ENCODE results near the gene PCDHA8.
"Not testable (repeated sequence)": the region's sequence is repeated elsewhere in the genome, so short reads cannot be mapped to it uniquely, and the experiment has no call there.

The PCDHA8 gene

DNA sequence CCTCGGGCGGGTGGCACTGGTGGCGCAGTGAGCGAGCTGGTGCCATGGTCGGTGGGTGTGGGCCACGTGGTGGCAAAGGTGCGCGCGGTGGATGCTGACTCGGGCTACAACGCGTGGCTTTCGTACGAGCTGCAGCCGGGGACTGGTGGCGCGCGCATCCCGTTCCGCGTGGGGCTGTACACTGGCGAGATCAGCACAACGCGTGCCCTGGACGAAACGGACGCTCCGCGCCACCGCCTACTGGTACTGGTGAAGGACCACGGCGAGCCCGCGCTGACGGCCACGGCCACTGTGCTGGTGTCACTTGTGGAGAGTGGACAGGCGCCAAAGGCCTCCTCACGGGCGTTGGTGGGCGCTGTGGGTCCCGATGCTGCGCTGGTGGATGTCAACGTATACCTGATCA lies 32.1 kb upstream of the PCDHA8 start:
- Histone ChIP-seq H4K20me1 (ENCODE audit: control insufficient read depth, insufficient read depth, low read depth, low read length) (no peaks in the 10 kb centered on the region), H3K4me3 (ENCODE audit: low read length) (no peak overlapping the region), H3K27ac (ENCODE audit: low read depth, low read length) (no peak overlapping the region), H3K9me2 (replicated peaks; ENCODE audit: control insufficient read depth, low read length) (no peaks in the 10 kb centered on the region), H3K36me3 (ENCODE audit: control insufficient read depth, low read length) (no peaks in the 10 kb centered on the region), H3K4me1 (ENCODE audit: control insufficient read depth, low read length) (no peaks in the 10 kb centered on the region), H3K79me2 (ENCODE audit: control insufficient read depth, low read length) (no peaks in the 10 kb centered on the region), H3K27me3 (ENCODE audit: control insufficient read depth, low read length) (no peaks in the 10 kb centered on the region), H3K4me2 (ENCODE audit: low read length) (no peak overlapping the region), H3K9me3 (ENCODE audit: control insufficient read depth, insufficient read depth, low read length) (no peaks in the 10 kb centered on the region), H3F3A (ENCODE audit: control insufficient read depth, insufficient read depth) (no peaks in the 10 kb centered on the region)
- TF ChIP-seq, protein P1, sequence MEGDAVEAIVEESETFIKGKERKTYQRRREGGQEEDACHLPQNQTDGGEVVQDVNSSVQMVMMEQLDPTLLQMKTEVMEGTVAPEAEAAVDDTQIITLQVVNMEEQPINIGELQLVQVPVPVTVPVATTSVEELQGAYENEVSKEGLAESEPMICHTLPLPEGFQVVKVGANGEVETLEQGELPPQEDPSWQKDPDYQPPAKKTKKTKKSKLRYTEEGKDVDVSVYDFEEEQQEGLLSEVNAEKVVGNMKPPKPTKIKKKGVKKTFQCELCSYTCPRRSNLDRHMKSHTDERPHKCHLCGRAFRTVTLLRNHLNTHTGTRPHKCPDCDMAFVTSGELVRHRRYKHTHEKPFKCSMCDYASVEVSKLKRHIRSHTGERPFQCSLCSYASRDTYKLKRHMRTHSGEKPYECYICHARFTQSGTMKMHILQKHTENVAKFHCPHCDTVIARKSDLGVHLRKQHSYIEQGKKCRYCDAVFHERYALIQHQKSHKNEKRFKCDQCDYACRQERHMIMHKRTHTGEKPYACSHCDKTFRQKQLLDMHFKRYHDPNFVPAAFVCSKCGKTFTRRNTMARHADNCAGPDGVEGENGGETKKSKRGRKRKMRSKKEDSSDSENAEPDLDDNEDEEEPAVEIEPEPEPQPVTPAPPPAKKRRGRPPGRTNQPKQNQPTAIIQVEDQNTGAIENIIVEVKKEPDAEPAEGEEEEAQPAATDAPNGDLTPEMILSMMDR (IDR thresholded peaks at IDR 0.05; ENCODE audit: low read depth, low read length, poor library complexity, severe bottlenecking) = no peak
- TF ChIP-seq EZH2phosphoT487 (IDR thresholded peaks at IDR 0.05; ENCODE audit: borderline replicate concordance, low read length) = no peak

DNA sequence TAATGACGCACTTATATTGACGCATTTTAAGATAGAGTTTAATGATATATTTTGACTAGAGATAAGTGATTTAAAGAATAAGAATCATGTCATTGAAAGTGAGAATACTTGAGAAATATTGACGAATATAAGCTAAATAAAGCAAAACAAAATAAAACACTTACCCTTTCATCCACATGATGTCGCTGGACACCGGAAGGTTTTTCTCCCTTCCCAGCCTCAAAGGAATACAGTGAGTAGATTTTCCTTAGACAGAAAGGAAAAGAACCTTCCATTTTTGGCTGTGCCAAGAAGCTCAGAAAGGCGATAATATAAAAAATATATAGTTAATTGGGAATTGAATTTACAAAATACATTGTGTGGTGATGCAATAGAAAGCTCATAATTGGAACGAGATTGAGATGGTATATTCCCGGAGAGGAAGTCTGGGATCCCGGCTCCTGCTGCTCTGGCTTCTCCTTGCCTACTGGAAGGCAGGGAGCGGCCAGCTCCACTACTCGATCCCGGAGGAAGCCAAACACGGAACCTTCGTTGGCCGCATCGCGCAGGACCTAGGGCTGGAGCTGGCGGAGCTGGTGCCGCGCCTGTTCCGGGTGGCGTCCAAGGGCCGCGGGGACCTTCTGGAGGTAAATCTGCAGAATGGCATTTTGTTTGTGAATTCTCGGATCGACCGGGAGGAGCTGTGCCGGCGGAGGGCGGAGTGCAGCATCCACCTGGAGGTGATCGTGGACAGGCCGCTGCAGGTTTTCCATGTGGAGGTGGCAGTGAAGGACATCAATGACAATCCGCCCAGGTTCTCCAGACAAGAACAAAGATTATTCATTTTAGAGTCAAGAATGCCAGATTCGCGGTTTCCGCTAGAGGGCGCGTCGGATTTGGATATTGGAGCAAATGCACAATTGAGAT lies 19.4 kb upstream of the PCDHA8 start, which contains the start of gene PCDHA5:
PCDHA5 (plus strand) TSS at position 239 of the 906 bp plus-strand sequence.
- H4K20me1 ChIP-seq (ENCODE audit: control insufficient read depth, insufficient read depth, low read depth, low read length) = no peaks in the 10 kb centered on the region
- no peaks in the 10 kb centered on the region for H3K79me2 ChIP-seq (ENCODE audit: control insufficient read depth, low read length)
- H3K9me3 ChIP-seq (ENCODE audit: control insufficient read depth, insufficient read depth, low read length) = no peaks in the 10 kb centered on the region
- no peak within 1 kb of the TSS for H3K4me3 ChIP-seq (ENCODE audit: low read length)
- TF ChIP-seq, protein P1 (IDR thresholded peaks at IDR 0.05; ENCODE audit: low read depth, low read length, poor library complexity, severe bottlenecking) = peak; percentile 67
- TF ChIP-seq EZH2phosphoT487 (IDR thresholded peaks at IDR 0.05; ENCODE audit: borderline replicate concordance, low read length) = no peak
- no peaks in the 10 kb centered on the region for H3K36me3 ChIP-seq (ENCODE audit: control insufficient read depth, low read length)
- no peaks in the 10 kb centered on the region for H3F3A ChIP-seq (ENCODE audit: control insufficient read depth, insufficient read depth)
- no peaks in the 10 kb centered on the region; the same call in 1 of the 2 replicates for H3K27me3 ChIP-seq (ENCODE audit: control insufficient read depth, low read length)
- H3K9me2 ChIP-seq (replicated peaks; ENCODE audit: control insufficient read depth, low read length) = no peaks in the 10 kb centered on the region
- no peaks in the 10 kb centered on the region for H3K4me1 ChIP-seq (ENCODE audit: control insufficient read depth, low read length)
- H3K27ac ChIP-seq (ENCODE audit: low read depth, low read length) = no peak within 1 kb of the TSS
- H3K4me2 ChIP-seq (ENCODE audit: low read length) = no peak within 1 kb of the TSS

GRCh38 chr5:140822281-140822629 lies 18.7 kb upstream of the PCDHA8 start:
- Histone ChIP-seq H4K20me1 (ENCODE audit: control insufficient read depth, insufficient read depth, low read depth, low read length) (no peaks in the 10 kb centered on the region), H3K4me2 (ENCODE audit: low read length) (no peak overlapping the region), H3K27me3 (ENCODE audit: control insufficient read depth, low read length) (no peaks in the 10 kb centered on the region), H3K4me1 (ENCODE audit: control insufficient read depth, low read length) (no peaks in the 10 kb centered on the region), H3K4me3 (ENCODE audit: low read length) (no peak overlapping the region), H3K9me2 (replicated peaks; ENCODE audit: control insufficient read depth, low read length) (no peaks in the 10 kb centered on the region), H3K27ac (ENCODE audit: low read depth, low read length) (no peak overlapping the region), H3K9me3 (ENCODE audit: control insufficient read depth, insufficient read depth, low read length) (no peaks in the 10 kb centered on the region), H3K79me2 (ENCODE audit: control insufficient read depth, low read length) (no peaks in the 10 kb centered on the region), H3F3A (ENCODE audit: control insufficient read depth, insufficient read depth) (no peaks in the 10 kb centered on the region), H3K36me3 (ENCODE audit: control insufficient read depth, low read length) (no peaks in the 10 kb centered on the region)
- no peak for TF ChIP-seq EZH2phosphoT487 (IDR thresholded peaks at IDR 0.05; ENCODE audit: borderline replicate concordance, low read length)
- TF ChIP-seq, protein P1 (IDR thresholded peaks at IDR 0.05; ENCODE audit: low read depth, low read length, poor library complexity, severe bottlenecking) = no peak

DNA sequence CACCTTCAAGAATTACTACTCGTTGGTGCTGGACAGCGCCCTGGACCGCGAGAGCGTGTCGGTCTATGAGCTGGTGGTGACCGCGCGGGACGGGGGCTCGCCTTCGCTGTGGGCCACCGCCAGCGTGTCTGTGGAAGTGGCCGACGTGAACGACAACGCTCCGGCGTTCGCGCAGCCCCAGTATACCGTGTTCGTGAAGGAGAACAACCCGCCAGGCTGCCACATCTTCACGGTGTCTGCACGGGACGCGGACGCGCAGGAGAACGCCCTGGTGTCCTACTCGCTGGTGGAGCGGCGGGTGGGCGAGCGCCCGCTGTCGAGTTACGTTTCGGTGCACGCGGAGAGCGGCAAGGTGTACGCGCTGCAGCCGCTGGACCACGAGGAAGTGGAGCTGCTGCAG lies 18.0 kb upstream of the PCDHA8 start:
- not testable (repeated sequence) for H3K4me3 ChIP-seq (ENCODE audit: low read length); H3F3A ChIP-seq (ENCODE audit: control insufficient read depth, insufficient read depth); H3K27me3 ChIP-seq (ENCODE audit: control insufficient read depth, low read length); H3K4me2 ChIP-seq (ENCODE audit: low read length); H3K79me2 ChIP-seq (ENCODE audit: control insufficient read depth, low read length); H4K20me1 ChIP-seq (ENCODE audit: control insufficient read depth, insufficient read depth, low read depth, low read length); H3K36me3 ChIP-seq (ENCODE audit: control insufficient read depth, low read length); H3K9me2 ChIP-seq (replicated peaks; ENCODE audit: control insufficient read depth, low read length); H3K9me3 ChIP-seq (ENCODE audit: control insufficient read depth, insufficient read depth, low read length); H3K27ac ChIP-seq (ENCODE audit: low read depth, low read length); H3K4me1 ChIP-seq (ENCODE audit: control insufficient read depth, low read length)
